HCT116 (cell line): Measurements from ENCODE around the gene STK24. TPM values are rescaled to one million over a fixed set of nuclear protein-coding genes. Genes with fewer than 3 reads are reported as not detected.

Source experiments
- ATAC-seq: fragments of 200-7000 bp; cut with Tn5 transposase; 2 replicates; pipeline ENCODE4 v1.9.1; 2020; ENCODE audit warnings: mild to moderate bottlenecking, moderate library complexity
- BruUV-seq: library from RNA; stranded (reverse); fragments of 400-500 nt; replicated peaks from 2 replicates; lab custom pipeline; 2021; lab: Mats Ljungman, UMichigan
- CTCF ChIA-PET: fragments of 300-600 bp; sonication (Branson Sonifier 250); formaldehyde crosslinking; loops from one replicate; lab custom pipeline; 2021; ENCODE audit warnings: antibody characterized with exemption; lab: Charles Lee
- POLR2A ChIA-PET: fragments of 300-600, 350-600 bp; sonication (Branson Sonifier 250); formaldehyde crosslinking; loops from one replicate; lab custom pipeline; 2021; ENCODE audit warnings: antibody characterized with exemption; lab: Charles Lee
- RAD21 ChIA-PET, 2 experiments: fragments of 300-600 bp; sonication (Branson Sonifier 250); formaldehyde crosslinking; loops; one replicate each; lab custom pipeline; 2023; ENCODE audit warnings: low total read pairs in 2 of 2; ENCODE audit not compliant: uncharacterized antibody in 2 of 2, unreplicated experiment in 2 of 2, low non-redundant PET in 1 of 2; lab: Charles Lee
- DNase-seq: peaks from one replicate; pipeline ENCODE4 v3.0.0-alpha.2; 2010; ENCODE audit warnings: low read depth, low spot score
- H2AFZ ChIP-seq: fragments of 200-600 bp; shearing (Covaris generic), sonication (generic); 2 replicates; pipeline ENCODE4 v1.6.1; 2017; ENCODE audit warnings: low read depth, mixed run types, mixed read lengths, antibody characterized with exemption, low read length; ENCODE audit not compliant: poor library complexity, severe bottlenecking
- H3K27ac ChIP-seq: 2 replicates; pipeline ENCODE4 v1.5.1; 2012; ENCODE audit warnings: low read depth, low read length
- H3K27me3 ChIP-seq: fragments of 200-600 bp; sonication (generic); 2 replicates; pipeline ENCODE4 v1.6.1; 2016; ENCODE audit warnings: mixed run types, low read length, mixed read lengths; ENCODE audit not compliant: insufficient read depth
- H3K36me3 ChIP-seq, 2 experiments: fragments of 200-500 bp in 1 of 2; fragments of 200-600 bp in 1 of 2; sonication (Bioruptor generic) in 1 of 2; sonication (generic) in 1 of 2; 2 replicates each; pipeline versions ENCODE4 v1.5.1 to v1.6.1; 2014 to 2016; ENCODE audit warnings: low read length in 2 of 2, inconsistent platforms in 1 of 2, mixed read lengths in 1 of 2, mixed run types in 1 of 2; ENCODE audit not compliant: insufficient read depth in 2 of 2, control insufficient read depth in 1 of 2
- H3K4me1 ChIP-seq, 2 experiments: fragments of 200-600 bp in 1 of 2; sonication (generic) in 1 of 2; 2 replicates each; pipeline versions ENCODE4 v1.5.1 to v1.6.1; 2012 to 2017; ENCODE audit warnings: low read length in 2 of 2, inconsistent platforms in 1 of 2, mild to moderate bottlenecking in 1 of 2, mixed read lengths in 1 of 2, mixed run types in 1 of 2, moderate library complexity in 1 of 2; ENCODE audit not compliant: insufficient read depth in 2 of 2, control insufficient read depth in 1 of 2
- H3K4me2 ChIP-seq: fragments of 200-600 bp; sonication (generic); 2 replicates; pipeline ENCODE4 v1.6.1; 2017; ENCODE audit warnings: mixed run types, low read length, mixed read lengths
- H3K4me3 ChIP-seq, 2 experiments: fragments of 200-600 bp in 1 of 2; sonication (generic) in 1 of 2; replicated peaks in 1 of 2; 2 replicates each; pipeline ENCODE4 v1.5.1; 2011 to 2016; ENCODE audit warnings: low read length in 2 of 2, control low read depth in 1 of 2, low read depth in 1 of 2, mild to moderate bottlenecking in 1 of 2, mixed read lengths in 1 of 2, mixed run types in 1 of 2
- H3K79me2 ChIP-seq: fragments of 200-600 bp; sonication (generic); 2 replicates; pipeline ENCODE4 v1.6.1; 2017; ENCODE audit warnings: mild to moderate bottlenecking, mixed run types, low read length, moderate library complexity, mixed read lengths; ENCODE audit not compliant: insufficient read depth
- H3K9ac ChIP-seq: fragments of 200-600 bp; sonication (generic); 2 replicates; pipeline ENCODE4 v1.6.1; 2016; ENCODE audit warnings: low read length, mixed read lengths
- H3K9me2 ChIP-seq: fragments of 200-600 bp; sonication (generic), shearing (Covaris generic); 2 replicates; pipeline ENCODE4 v1.6.1; 2017; ENCODE audit warnings: mixed run types, mild to moderate bottlenecking, moderate library complexity; ENCODE audit not compliant: insufficient read depth
- H3K9me3 ChIP-seq, 2 experiments: fragments of 200-500 bp in 1 of 2; fragments of 200-600 bp in 1 of 2; sonication (Bioruptor generic) in 1 of 2; sonication (generic) in 1 of 2; 2 replicates each; pipeline ENCODE4 v1.6.1; 2014 to 2017; ENCODE audit warnings: low read length in 2 of 2, mixed read lengths in 2 of 2, inconsistent platforms in 1 of 2, low read depth in 1 of 2, mild to moderate bottlenecking in 1 of 2, mixed run types in 1 of 2, moderate library complexity in 1 of 2; ENCODE audit not compliant: control insufficient read depth in 1 of 2, insufficient read depth in 1 of 2
- H4K20me1 ChIP-seq: fragments of 200-600 bp; sonication (generic), shearing (Covaris generic); 2 replicates; pipeline ENCODE4 v1.6.1; 2017; ENCODE audit warnings: mixed run types, mild to moderate bottlenecking, moderate library complexity; ENCODE audit not compliant: insufficient read depth
- ATF3 ChIP-seq: IDR thresholded peaks from 2 replicates; pipeline ENCODE4 v1.6.1; 2012
- CBX3 ChIP-seq: IDR thresholded peaks from 2 replicates; pipeline ENCODE4 v1.6.1; 2012; ENCODE audit warnings: low read depth
- MAX ChIP-seq: IDR thresholded peaks from 2 replicates; pipeline ENCODE4 v1.6.1; 2012
- POLR2AphosphoS5 ChIP-seq: IDR thresholded peaks from 2 replicates; pipeline ENCODE4 v1.6.1; 2011; ENCODE audit warnings: mild to moderate bottlenecking, low read depth, low read length, moderate library complexity
- REST ChIP-seq: IDR thresholded peaks from 2 replicates; pipeline ENCODE4 v1.6.1; 2012; ENCODE audit warnings: low read depth
- intact Hi-C: fragments of 100-400 bp; cut with micrococcal nuclease; formaldehyde crosslinking; loops from 2 replicates; pipeline ENCODE4 v1.10.0; 2022
- total RNA-seq: library from RNA; stranded (reverse); gene quantifications from one replicate; pipeline ENCODE4 v1.2.1, GENCODE V29; 2021; ENCODE audit not compliant: unreplicated experiment

Gene STK24
- total RNA-seq, 1 experiment from 2014 or later, result 137 TPM

GRCh38 chr13:98506322-98506721 lies 70.6 kb downstream of the STK24 start:
- no peak overlapping the region for H3K9ac ChIP-seq
- CTCF ChIA-PET, result interaction anchor here (1.4 kb wide), 1 partner anchor 12 kb away, joined by 4 read pairs; no protein-coding TSS in a partner anchor
- peaks cover 41 to 49% of the 10 kb centered on the region in 2 experiments for H3K4me1 ChIP-seq

More at GRCh38 chr13:98506322-98506721, 70.6 kb downstream of the STK24 start:
- H3K4me3 ChIP-seq, result no peak overlapping the region
- ChIA-PET POLR2A (interaction anchor here (1.1 kb wide), 1 partner anchor 66 kb away, joined by 3 read pairs; no protein-coding TSS in a partner anchor), RAD21 (no interaction called here)
- no peaks in the 10 kb centered on the region for H3K36me3 ChIP-seq
- no peak for DNase-seq
- no peak for TF ChIP-seq POLR2AphosphoS5
- no peak for TF ChIP-seq CBX3
- no peak for TF ChIP-seq MAX
- TF ChIP-seq ATF3, result no peak
- no peak for TF ChIP-seq REST
- H3K79me2 ChIP-seq, result peaks cover 100% of the 10 kb centered on the region
- H3K4me2 ChIP-seq, result no peak overlapping the region
- H3K9me2 ChIP-seq, result no peaks in the 10 kb centered on the region
- BruUV-seq, result no TSS peak
- peaks cover 5% of the 10 kb centered on the region; the same call in 1 of the 2 replicates for H4K20me1 ChIP-seq
- H2AFZ ChIP-seq, result no peak overlapping the region
- no peaks in the 10 kb centered on the region for H3K27me3 ChIP-seq
- intact Hi-C loops, result loop anchor here (5.0 kb wide), 1 partner anchor 66 kb away; no protein-coding TSS in a partner anchor
- H3K9me3 ChIP-seq, result no peaks in the 10 kb centered on the region
- ATAC-seq, result no peak
- H3K27ac ChIP-seq, result no peak overlapping the region
